Activated CD4-positive, CD25-positive, alpha-beta regulatory T cell treated with anti-CD3 and anti-CD28 coated beads, Interleukin-2, amount 50 U/mL, for 72 hours (primary cell): ENCODE results near the gene HTT-AS.
A peak's percentile ranks its signal among the peaks of the same experiment; 100 is the strongest.

ENCODE experiments used
- DNase-seq: peaks from one replicate; pipeline ENCODE4 v3.0.0; 2021

HTT-AS gene

DNA sequence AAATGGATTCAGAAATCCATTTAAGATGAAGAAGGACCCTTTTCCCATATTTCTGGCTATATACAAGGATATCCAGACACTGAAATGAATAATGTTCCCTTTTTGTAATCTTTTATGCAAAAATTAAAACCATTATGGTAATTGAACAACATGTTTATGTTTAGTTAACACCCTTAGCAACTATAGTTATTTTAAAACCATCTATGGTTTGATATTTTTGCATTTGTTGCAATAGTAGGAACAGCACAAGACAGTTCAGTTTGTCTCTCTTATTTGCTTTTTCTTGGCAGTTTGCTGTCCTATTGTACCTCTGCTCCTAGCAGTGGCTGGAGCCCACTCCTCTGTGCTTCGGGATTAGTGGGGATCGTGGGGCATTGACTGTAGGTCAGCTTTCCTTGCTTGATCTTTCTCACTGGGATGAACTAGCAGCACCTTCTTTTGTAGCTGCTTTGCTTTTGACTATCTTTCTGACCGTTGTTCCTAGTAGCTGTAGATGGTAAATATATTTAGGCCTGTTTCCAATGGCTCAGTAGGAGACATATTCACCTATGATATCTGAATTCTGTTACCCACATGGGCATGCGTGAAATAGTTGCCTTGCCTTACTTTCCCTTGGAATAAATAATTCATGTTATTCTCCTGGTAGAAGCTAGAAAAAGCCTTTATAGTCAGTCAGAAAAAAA lies 12.9 kb upstream of the HTT-AS start:
- DNase-seq, result no peak

- no peak for DNase-seq
Observed at GRCh38 chr4:3085948-3086670, 11.8 kb upstream of the HTT-AS start.

DNA sequence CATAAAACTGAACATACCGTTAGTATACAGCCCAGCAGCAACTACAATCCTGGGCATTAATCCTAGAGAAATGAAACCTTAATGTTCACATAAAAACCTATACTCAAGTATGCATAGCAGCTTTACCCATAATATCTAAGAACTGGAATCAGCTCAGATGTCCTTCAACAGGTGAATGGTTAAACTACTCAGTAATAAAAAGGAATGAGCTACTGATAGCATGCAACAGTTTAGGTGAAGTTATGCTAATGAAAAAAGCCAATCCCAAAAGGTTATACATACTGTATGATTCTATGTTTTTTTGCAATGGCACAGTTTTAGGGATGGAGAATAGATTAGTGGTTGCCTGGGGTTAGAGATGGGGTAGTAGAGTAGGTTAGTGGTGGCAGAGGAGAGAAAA lies 9.4 kb upstream of the HTT-AS start:
- DNase-seq, result no peak

- DNase-seq, result no peak
Observed at GRCh38 chr4:3082925-3083515, 8.7 kb upstream of the HTT-AS start.

- DNase-seq, result no peak
Observed at GRCh38 chr4:3079694-3080123, 5.4 kb upstream of the HTT-AS start.

DNA sequence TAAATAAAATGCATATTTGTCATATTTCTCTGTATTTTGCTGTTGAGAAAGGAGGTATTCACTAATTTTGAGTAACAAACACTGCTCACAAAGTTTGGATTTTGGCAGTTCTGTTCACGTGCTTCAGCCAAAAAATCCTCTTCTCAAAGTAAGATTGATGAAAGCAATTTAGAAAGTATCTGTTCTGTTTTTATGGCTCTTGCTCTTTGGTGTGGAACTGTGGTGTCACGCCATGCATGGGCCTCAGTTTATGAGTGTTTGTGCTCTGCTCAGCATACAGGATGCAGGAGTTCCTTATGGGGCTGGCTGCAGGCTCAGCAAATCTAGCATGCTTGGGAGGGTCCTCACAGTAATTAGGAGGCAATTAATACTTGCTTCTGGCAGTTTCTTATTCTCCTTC lies 3.5 kb upstream of the HTT-AS start:
- no peak for DNase-seq

- no peak for DNase-seq
Observed at GRCh38 chr4:3075652-3075981, 1.3 kb upstream of the HTT-AS start.

DNA sequence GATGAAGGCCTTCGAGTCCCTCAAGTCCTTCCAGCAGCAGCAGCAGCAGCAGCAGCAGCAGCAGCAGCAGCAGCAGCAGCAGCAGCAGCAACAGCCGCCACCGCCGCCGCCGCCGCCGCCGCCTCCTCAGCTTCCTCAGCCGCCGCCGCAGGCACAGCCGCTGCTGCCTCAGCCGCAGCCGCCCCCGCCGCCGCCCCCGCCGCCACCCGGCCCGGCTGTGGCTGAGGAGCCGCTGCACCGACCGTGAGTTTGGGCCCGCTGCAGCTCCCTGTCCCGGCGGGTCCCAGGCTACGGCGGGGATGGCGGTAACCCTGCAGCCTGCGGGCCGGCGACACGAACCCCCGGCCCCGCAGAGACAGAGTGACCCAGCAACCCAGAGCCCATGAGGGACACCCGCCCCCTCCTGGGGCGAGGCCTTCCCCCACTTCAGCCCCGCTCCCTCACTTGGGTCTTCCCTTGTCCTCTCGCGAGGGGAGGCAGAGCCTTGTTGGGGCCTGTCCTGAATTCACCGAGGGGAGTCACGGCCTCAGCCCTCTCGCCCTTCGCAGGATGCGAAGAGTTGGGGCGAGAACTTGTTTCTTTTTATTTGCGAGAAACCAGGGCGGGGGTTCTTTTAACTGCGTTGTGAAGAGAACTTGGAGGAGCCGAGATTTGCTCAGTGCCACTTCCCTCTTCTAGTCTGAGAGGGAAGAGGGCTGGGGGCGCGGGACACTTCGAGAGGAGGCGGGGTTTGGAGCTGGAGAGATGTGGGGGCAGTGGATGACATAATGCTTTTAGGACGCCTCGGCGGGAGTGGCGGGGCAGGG lies 711 bp upstream of the HTT-AS start:
- peak; percentile 51 for DNase-seq

- DNase-seq, result no peak
Observed at GRCh38 chr4:3073158-3074077, 920 bp downstream of the HTT-AS start.

GRCh38 chr4:3071811-3072210 lies 2.5 kb downstream of the HTT-AS start:
- no peak for DNase-seq

- no peak for DNase-seq
Observed at GRCh38 chr4:3070709-3071500, 3.4 kb downstream of the HTT-AS start.

DNA sequence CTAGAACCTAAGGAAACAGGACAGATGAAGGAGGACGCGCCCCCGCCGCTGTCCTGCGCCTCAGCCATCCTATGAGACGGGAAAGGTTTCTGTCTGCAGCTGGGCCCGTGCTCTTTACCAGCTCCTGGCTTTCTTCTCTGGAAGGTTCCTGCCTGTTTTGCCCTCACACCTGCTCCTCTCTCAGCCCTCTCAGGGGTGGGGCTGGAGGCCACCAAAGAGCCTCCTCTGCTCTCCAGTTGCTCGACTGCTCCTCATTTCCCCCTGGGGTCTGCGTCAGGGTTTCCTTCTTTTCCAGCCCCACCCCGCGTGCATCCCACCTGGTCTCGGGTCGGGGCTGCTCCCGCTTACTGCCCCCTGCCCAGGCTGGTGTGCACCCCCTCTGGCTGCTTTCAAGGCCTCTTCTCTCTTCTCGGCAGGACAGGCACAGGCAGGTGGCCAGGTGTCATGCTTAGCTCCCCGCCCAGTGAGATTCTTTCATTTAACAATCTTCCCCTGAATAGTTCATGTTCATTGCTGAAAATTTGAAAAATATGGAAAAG lies 4.6 kb downstream of the HTT-AS start:
- DNase-seq, result no peak

DNA sequence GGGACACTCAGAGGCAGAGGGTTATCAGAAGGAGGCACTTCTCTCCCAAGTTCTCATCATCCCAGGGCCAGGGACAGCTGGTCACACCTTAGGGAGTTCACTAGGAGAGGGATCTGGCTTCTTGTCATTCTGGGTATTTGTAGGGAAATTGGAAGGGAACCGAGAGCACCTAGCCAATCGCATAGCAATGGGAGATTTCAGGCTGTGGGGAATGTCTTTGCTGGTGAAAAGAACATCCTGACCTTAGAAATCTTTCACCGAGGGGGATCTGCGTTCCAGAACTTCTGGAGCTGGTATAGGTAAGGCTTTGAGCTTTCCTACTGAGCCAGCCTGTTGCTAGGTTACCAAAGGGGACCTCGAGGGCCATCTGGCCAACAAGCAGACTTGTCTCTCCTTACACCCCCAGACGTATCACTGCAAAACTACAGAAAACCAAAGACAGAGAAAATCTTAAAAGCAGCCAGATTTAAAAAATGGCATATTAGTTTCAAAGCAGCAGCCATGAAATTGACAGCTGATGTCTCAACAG lies 6.8 kb downstream of the HTT-AS start:
- no peak for DNase-seq

GRCh38 chr4:3066836-3067400 lies 7.4 kb downstream of the HTT-AS start:
- no peak for DNase-seq

DNA sequence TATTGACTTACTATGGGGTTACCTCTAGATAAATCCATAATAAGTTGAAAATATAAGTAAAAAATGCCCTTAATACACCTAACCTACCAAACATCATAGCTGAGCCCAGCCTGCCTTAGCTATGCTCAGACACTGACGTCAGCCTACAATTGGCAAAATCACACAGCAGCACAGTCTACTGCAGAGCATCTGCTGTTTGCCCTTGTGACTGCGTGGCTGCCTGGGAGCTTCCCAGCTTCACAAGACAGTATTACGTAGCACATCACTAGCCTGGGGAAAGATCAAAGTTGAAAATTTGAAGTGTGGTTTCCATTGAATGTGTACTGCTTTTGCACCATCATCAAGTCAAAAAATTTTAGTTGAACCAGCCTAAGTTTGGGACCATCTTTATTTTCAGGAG lies 8.8 kb downstream of the HTT-AS start:
- no peak for DNase-seq

- DNase-seq, result no peak
Observed at GRCh38 chr4:3062471-3062870, 11.9 kb downstream of the HTT-AS start.

DNA sequence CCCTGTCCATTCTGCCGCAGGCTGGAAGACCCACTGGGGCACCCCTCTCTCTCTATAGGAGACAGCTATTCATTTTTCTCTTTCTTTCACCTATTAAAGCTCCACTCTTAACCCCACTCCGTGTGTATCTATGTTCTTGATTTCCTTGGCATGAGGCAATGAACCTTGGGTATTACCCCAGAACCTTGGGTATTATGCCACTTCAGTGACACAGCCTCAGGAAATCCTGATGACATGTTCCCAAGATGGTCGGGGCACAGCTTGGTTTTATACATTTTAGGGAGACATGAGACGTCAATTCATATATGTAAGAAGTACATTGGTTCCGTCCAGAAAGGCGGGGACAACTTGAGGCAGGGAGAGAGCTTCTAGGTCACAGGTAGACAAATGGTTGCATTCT lies 13.4 kb downstream of the HTT-AS start:
- DNase-seq, result no peak

- no peak for DNase-seq
Observed at GRCh38 chr4:3059943-3060342, 14.4 kb downstream of the HTT-AS start.

- DNase-seq, result no peak
Observed at GRCh38 chr4:3054169-3054759, 20.1 kb downstream of the HTT-AS start.
